Measurements from ENCODE around the gene TAGLN. TPM values are rescaled to one million over a fixed set of nuclear protein-coding genes. Genes with fewer than 3 reads are reported as not detected.

Gene TAGLN
- total RNA-seq, 4 donors from 2014 or later = 1,588 to 9,854 (median 3,936) TPM

DNA sequence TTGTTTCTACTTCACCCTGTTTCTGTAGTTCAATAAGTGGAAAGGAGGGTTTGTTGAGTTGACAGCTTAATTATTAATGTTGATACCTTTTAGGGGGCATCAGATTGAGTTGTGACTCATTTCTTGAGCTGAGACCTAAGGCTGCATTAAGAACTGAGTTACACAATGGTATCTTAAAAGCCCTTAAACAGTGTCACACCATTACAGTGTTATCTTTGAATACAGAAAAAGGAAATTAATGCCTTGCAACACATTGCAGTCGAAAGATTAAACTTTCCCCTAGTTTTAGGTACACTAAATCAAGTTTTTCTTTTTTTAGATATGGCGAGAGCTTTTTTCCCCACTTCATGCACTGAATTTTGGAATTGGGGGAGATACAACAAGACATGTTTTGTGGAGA is 38.3 kb upstream of the TAGLN start:
- intact Hi-C loops (cut with DNase I; ENCODE audit: low total_unique reads) = no loop called here
- H3K4me1 ChIP-seq = peaks cover 0 to 7% of the 10 kb centered on the region in 2 donors
- DNase-seq = no peak
- H3K27me3 ChIP-seq = no peaks in the 10 kb centered on the region
- H3K27ac ChIP-seq = no peak overlapping the region
- H3K36me3 ChIP-seq = no peaks in the 10 kb centered on the region
- no peaks in the 10 kb centered on the region for H3K9me3 ChIP-seq
- TF ChIP-seq, protein P1, sequence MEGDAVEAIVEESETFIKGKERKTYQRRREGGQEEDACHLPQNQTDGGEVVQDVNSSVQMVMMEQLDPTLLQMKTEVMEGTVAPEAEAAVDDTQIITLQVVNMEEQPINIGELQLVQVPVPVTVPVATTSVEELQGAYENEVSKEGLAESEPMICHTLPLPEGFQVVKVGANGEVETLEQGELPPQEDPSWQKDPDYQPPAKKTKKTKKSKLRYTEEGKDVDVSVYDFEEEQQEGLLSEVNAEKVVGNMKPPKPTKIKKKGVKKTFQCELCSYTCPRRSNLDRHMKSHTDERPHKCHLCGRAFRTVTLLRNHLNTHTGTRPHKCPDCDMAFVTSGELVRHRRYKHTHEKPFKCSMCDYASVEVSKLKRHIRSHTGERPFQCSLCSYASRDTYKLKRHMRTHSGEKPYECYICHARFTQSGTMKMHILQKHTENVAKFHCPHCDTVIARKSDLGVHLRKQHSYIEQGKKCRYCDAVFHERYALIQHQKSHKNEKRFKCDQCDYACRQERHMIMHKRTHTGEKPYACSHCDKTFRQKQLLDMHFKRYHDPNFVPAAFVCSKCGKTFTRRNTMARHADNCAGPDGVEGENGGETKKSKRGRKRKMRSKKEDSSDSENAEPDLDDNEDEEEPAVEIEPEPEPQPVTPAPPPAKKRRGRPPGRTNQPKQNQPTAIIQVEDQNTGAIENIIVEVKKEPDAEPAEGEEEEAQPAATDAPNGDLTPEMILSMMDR (IDR thresholded peaks at IDR 0.05) = no peak
- H3K4me3 ChIP-seq = no peak overlapping the region

DNA sequence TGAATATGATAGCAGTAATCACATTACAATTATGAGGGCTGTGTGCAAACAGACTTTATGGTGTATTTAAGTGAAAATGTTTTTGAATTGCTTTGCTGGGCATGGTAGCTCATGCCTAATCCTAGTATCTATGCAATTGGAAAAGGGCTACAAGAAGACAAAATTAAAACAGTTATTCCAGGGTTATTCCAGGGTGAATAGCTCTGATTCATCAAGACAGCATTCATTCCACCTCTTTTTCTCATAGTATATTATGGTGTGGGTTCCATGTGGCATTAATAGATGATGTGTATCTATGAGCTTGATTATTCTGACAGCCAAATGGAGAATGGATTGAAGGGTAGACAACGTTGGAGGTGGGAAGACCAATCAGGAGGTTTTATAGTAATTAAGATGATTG is 32.7 kb upstream of the TAGLN start:
- intact Hi-C loops (cut with DNase I; ENCODE audit: low total_unique reads) = no loop called here
- no peak for DNase-seq
- H3K4me1 ChIP-seq = peaks cover 0 to 5% of the 10 kb centered on the region in 2 donors
- H3K27me3 ChIP-seq = no peaks in the 10 kb centered on the region
- no peak overlapping the region for H3K27ac ChIP-seq
- TF ChIP-seq POLR2A (IDR thresholded peaks at IDR 0.05) = no peak
- TF ChIP-seq, protein P1 (IDR thresholded peaks at IDR 0.05) = no peak
- no peak overlapping the region for H3K4me3 ChIP-seq
- H3K9me3 ChIP-seq = no peaks in the 10 kb centered on the region
- no peaks in the 10 kb centered on the region for H3K36me3 ChIP-seq

DNA sequence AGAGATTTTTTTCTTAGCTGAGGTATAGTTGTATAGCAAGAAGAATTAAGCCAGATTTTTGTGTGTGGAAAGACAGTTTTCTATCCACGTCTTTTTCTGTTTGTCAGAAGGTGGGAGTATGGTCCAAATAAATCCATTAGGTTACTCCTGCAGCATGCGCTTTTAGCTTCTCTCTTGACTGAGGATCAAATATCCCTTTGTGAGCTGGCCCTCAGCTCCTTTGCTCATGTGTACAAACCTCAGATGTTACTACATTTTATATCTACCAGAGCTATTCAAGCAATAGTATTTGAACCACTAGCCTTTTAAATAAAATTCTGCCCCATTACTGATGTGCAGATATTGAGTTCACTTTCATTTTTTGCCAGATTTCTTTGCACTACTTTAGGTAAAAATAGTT is 29.4 kb upstream of the TAGLN start:
- Histone ChIP-seq H3K4me3 (no peak overlapping the region), H3K36me3 (no peaks in the 10 kb centered on the region)

DNA sequence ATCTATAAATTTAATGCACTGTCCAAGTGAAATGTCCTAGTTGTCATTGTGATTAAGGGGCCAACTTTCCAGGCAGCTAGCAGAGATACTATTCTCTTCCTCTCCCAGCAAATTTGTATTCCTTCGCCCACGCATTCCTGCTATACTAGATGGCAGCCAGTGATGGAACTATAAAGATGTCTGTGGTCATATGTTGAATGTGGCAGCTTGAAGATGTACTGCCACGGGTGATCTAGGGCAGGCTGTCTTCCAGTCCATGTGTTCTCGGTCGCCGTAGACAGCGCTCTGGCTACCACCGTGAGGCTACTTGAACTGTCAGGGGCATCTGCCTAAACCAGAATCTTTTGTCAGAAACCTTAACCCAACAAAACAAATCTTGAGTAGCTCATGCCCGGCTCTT is 29.0 kb upstream of the TAGLN start:
- intact Hi-C loops (cut with DNase I; ENCODE audit: low total_unique reads) = no loop called here
- no peak for DNase-seq
- no peaks in the 10 kb centered on the region for H3K36me3 ChIP-seq

More for the DNA sequence above, 29.4 kb upstream of the TAGLN start:
- H3K4me1 ChIP-seq = peaks cover 0 to 5% of the 10 kb centered on the region in 2 donors
- no peaks in the 10 kb centered on the region for H3K27me3 ChIP-seq
- intact Hi-C loops (cut with DNase I; ENCODE audit: low total_unique reads) = no loop called here
- no peak for TF ChIP-seq POLR2A (IDR thresholded peaks at IDR 0.05)
- TF ChIP-seq, protein P1 (IDR thresholded peaks at IDR 0.05) = no peak
- H3K9me3 ChIP-seq = no peaks in the 10 kb centered on the region
- DNase-seq = no peak
- peak overlapping the region; percentile 34 to 45 for H3K27ac ChIP-seq

DNA sequence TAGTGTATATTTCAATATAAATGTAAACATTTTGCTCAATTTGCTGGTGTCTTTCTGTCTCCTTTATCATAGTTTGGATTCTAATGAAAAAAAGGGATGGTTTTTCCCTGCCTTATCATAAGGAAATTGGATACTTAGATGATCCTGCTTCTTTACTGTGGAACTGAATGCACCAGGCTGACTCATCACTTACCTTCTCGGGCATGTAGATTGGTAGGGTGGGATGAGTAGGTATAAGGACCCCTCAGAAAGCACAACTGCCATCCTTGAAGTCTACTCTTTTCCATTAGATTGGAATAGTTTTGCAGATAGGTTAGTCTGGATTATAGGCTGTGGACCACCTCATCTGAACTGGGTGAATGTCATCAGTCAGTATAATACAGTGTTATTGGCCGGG is 28.2 kb upstream of the TAGLN start:
- intact Hi-C loops (cut with DNase I; ENCODE audit: low total_unique reads) = no loop called here
- TF ChIP-seq, protein P1 (IDR thresholded peaks at IDR 0.05) = no peak
- no peak for TF ChIP-seq POLR2A (IDR thresholded peaks at IDR 0.05)
- Histone ChIP-seq H3K4me1 (peaks cover 0 to 5% of the 10 kb centered on the region in 2 donors), H3K36me3 (no peaks in the 10 kb centered on the region), H3K4me3 (no peak overlapping the region), H3K27ac (peak overlapping the region in 1 of 2 donors; percentile 45), H3K27me3 (no peaks in the 10 kb centered on the region), H3K9me3 (no peaks in the 10 kb centered on the region)
- DNase-seq = no peak

More for the DNA sequence above, 29.0 kb upstream of the TAGLN start:
- H3K9me3 ChIP-seq = no peaks in the 10 kb centered on the region
- peak overlapping the region; percentile 34 to 45 for H3K27ac ChIP-seq
- TF ChIP-seq POLR2A (IDR thresholded peaks at IDR 0.05) = no peak
- TF ChIP-seq, protein P1 (IDR thresholded peaks at IDR 0.05) = no peak
- H3K27me3 ChIP-seq = no peaks in the 10 kb centered on the region
- H3K4me1 ChIP-seq = peaks cover 0 to 5% of the 10 kb centered on the region in 2 donors
- H3K4me3 ChIP-seq = no peak overlapping the region

Data from uterus (tissue), 4 donors.